Astrocyte of the hippocampus (primary cell): ENCODE measurements around the gene GPD1.

ENCODE experiments used
- DNase-seq: peaks from one replicate; pipeline ENCODE4 v3.0.0; 2011; ENCODE audit warnings: low read depth, low spot score

The GPD1 gene

DNA sequence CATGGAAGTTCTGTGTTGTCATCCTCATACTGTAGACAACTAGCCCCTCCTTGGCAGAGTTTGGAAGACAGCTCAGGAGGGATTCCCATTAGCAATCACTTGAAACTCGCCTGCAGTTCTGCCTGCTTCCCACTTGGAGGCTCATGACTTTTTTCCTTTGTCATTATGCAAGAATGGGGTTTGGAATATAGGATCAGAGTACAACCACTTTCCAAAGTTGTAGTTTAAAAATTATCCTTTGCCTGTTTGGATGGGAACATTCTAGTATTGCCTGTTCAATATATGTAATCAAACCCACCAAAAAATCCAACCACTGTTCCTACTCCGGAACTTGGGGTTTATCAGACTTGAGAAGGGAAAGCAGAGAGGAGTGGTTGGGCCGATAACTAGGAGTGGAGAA is 2.1 kb upstream of the GPD1 start:
- DNase-seq = peak; percentile 57

DNA sequence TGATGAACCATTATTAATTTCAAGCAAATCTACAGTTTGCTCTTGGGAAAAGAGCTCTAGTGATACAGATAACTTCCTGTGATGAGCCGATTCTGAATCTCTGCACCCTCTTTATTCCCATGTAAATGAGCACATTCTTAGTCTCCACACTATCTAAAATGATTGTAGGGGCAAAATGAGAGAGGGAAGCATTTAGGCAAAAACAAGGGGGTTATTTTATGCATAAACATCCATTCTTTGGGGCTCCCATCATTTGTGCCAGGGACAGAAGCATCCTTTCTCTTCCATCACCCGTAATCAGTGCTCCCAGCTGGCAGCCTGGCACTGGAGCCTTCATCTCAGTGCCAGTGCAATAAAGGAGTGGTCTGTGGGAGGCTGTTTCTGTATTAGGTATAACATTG is 1.7 kb upstream of the GPD1 start:
- no peak for DNase-seq

GRCh38 chr12:50102646-50103309 is 1.0 kb upstream of the GPD1 start:
- DNase-seq = no peak

DNA sequence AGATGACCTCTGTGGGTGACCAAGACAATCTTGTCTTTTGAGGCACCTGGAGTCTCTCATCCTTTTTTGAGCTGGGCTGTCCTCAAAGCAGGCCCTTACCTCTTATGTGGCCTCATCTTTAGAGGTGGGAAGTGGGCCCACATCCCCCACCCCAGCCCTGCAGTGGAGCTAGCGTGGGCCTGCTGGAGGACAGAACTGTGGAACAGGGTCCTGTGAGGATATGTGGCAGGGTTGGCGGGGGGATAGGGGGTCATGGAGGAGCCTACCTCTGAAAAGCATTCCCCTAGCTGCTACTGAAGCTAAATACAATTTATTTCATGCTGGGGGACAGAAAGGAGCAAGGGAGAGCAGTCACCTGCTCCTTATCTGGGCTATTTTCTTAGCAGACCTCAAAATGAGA is 457 bp upstream of the GPD1 start:
- DNase-seq = no peak

DNA sequence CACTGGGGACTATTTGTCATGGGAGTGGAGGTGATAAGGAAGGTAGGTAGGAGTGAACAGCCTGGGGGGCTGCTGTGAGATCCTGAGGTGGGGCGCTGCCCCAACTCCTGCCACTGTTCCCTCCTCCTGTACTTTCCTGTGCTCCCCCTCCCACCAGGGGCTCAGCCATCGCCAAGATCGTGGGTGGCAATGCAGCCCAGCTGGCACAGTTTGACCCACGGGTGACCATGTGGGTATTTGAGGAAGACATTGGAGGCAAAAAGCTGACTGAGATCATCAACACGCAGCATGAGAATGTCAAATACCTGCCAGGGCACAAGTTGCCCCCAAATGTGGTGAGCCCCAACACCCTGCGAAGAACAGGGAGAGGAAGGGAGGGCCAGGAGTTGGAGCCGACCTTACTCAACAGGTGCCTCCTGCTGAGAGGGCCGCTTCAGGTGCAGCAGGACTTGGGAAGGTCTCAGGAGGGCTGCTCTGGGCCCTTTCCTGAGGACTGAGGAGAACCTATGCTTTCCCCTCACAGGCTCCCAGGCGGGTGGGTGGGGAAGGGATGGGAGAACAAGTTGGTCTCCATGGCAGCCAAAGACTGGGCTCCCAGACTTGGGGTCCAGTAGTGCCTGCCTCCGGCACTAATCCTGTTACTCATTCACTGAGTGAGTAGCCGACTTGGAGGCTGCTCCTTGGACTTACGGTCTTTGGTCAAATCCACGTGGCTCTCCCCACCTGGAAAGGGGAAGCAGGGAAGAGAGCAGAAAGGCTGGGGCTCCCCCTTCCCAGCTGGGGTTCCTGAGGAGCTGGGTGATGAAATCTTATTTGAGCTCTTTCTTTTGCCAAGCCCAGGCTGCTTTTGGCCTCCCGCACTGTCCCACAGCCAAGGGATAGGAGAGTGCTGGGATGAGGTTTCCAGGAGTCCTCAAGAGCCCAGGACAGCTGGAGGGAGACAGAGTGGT is 884 bp downstream of the GPD1 start:
- no peak for DNase-seq

DNA sequence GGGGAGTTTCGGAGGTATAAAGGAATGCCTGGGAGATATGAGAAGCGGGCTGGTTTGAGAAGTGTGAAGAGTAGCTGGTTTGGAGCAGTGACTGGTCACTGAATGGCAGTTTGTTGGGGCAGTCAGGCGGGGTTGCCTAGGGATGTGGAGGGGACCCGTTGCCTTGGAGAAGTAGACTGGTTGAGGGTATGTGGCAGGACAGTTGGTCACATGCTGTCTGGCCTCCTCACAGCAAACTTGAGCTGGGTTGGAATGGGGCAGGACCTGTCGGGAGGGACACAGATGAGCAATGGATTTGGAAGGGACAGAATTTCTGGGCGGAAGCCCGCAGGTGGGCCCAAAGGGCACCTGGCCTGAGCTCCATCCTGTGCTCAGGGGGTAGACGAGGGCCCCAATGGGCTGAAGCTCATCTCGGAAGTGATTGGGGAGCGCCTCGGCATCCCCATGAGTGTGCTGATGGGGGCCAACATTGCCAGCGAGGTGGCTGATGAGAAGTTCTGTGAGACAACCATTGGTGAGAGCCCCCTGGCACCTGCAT is 2.2 kb downstream of the GPD1 start:
- DNase-seq = no peak

DNA sequence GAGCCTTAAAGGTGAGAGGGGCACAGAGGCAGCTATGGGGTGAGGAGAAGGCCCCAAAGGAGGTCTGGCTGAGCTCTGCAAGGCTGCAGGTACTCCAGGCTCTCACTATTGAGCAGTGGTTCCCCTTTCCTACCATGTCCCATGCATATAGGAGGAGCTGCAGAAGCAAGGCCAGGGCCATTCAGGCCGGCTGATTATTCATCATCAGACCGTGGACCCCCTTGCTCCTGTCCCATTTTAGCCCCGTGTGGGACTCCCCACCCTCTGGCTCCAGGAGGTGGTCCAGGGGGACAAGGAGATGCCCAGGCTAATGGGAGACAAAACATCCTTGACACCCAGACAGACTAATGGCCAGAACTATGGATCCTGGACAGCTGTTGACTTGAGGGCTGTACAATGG is 3.1 kb downstream of the GPD1 start:
- DNase-seq = no peak

- DNase-seq = no peak
Observed at GRCh38 chr12:50107416-50108268, 3.8 kb downstream of the GPD1 start.

- DNase-seq = no peak
Observed at GRCh38 chr12:50109319-50109718, 5.5 kb downstream of the GPD1 start.

- no peak for DNase-seq
Observed at GRCh38 chr12:50110127-50110761, 6.4 kb downstream of the GPD1 start.

- peak; percentile 21 for DNase-seq
Observed at GRCh38 chr12:50110762-50111351, 7.0 kb downstream of the GPD1 start.

GRCh38 chr12:50111395-50111692 is 7.5 kb downstream of the GPD1 start:
- DNase-seq = no peak

- DNase-seq = peak; percentile 100
Observed at GRCh38 chr12:50111693-50112455, 8.1 kb downstream of the GPD1 start, which contains the start of gene COX14. TSS of gene COX14 (plus strand) at chr12:50112236. CDS start at chr12:50120044, 7,808 bp downstream.

DNA sequence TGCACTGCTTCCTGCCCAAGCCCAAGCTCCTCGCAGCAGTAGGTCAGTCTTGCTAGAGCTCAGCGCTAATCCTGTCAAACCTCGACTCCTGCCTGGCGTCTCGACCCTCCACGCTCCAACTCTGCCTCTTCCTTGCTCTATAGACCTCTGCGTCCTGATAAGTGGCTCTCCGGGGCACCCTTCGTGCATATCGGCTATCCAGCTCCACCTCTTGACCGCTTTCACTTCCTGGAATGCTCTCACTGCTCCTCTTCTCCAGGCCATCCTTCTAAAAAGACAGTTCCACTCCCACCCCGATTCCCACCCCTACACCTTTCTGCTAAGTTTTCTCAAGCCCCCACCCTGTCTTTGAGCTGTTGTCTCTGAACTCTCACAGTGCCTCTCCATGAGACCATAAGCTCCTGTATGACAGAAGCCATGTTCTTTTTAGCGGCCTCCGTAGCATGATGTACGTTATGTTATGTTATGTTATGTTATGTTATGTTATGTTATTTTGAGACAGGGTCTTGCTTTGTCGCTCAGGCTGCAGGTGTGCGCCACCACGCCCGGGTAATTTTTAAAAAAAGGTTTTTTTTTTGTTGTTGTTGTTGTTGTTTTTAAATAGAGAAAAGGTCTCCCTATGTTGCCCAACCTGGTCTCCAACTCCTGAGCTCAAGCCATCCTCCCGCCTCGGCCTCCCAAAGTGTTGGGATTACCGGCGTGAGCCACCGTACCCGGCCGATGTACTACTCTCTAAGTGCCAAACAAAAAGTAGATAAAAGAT is 8.8 kb downstream of the GPD1 start:
- no peak for DNase-seq

GRCh38 chr12:50117057-50117622 is 13.3 kb downstream of the GPD1 start:
- no peak for DNase-seq

- no peak for DNase-seq
Observed at GRCh38 chr12:50119387-50119786, 15.6 kb downstream of the GPD1 start.

GRCh38 chr12:50120521-50120920 is 16.7 kb downstream of the GPD1 start:
- no peak for DNase-seq

- no peak for DNase-seq
Observed at GRCh38 chr12:50120953-50121352, 17.1 kb downstream of the GPD1 start.

DNA sequence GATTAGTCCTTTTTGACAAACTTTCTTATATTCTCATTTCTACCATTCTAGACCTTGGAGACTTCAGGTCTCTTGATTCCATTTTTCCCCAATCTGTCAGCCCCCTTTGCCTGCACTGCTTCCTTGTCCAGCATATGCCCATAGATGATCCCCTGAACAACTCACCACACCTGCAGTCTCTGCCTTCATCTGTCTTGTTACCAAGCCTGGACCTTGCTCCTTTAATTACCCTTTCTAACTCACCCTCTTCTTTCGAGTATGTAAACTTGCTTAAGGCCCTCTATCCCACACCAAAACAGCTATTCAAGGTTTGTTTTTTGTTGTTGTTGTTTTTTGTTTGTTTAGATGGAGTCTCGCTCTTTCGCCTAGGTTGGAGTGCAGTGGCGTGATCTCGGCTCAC is 17.8 kb downstream of the GPD1 start:
- DNase-seq = no peak
